Measurements from ENCODE around the gene C16orf96.

The C16orf96 gene

DNA sequence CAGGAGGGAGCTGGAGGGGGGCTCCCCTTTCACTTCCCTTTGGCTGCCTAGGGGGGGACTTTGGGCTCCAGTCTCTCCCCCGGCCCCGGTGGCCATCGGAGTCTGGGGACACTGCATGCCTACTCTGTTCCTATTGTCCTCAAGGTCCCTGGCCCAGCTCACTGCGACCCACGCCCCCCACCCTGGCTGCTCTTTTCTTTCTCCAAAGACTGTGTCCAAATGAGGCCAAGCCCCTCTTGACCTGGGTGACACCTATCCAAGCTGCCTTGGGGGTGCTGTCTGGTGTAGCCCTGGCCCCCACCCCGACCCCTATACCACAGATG is 45.7 kb downstream of the C16orf96 start:
- DNase-seq, result no peak

DNA sequence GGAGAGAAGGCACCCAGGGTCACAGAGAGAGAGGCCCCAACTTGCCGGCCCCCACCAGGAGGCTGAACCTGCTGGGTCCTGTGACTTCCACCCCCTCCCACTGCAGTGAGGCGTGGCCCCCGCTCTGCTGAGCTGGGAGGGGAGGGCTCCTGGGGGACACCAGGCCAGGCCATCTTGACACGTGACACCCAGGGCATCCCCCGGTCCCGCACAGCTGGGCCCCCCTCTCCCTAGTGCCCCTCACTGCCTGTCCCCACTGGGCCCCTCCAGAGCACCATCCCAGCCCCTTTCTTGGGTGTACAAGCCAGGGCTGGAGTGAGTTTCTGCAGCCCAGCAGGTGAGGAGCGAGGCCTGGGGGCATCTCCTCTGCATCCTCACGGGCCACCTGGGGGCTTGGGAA is 46.2 kb downstream of the C16orf96 start:
- DNase-seq, result no peak

DNA sequence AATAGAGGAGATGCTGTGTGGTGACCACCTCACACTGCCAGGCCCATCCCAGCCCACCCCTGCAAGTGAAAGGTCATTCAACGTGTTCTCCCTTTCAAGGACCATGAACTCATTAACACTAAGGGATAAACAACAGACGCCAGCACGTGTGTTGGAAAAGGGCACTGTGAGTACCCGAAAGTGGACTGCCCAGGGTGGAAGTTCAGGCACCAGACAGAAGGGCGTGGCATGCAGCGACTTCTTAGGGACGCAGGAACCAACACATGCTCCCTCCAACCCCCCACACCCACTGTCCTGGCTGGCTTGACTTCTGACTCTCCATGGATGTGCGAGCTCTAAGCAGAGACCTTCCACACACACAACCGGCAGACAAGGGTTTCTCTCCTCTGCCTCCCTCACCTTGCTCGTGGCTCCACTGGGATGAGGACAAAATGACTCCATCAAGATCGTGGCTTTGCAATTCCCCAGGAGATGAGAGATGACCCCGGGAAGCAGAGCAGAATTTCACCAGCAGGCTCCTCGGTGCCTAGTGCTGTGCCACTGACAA is 47.6 kb downstream of the C16orf96 start:
- no peak for DNase-seq

DNA sequence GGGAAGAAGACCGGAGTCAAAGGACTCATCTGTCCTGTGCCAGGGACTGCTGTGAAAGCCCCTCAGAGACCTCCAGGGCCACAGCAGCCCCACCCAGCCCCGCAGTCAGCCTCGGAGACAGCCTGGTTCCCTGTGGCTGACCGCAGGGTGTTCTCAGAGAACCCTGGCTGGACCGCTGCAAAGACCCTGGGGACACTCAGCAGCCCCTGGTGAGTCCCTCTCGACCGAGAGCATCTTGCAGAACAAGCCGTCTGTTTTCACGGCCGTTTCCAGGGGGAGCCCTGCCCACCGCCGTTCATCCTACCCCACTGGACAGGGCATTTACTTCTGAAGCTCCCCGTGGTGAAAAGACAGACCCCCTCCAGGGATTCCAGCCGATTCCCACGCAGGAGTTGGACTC is 48.3 kb downstream of the C16orf96 start:
- DNase-seq, result no peak

DNA sequence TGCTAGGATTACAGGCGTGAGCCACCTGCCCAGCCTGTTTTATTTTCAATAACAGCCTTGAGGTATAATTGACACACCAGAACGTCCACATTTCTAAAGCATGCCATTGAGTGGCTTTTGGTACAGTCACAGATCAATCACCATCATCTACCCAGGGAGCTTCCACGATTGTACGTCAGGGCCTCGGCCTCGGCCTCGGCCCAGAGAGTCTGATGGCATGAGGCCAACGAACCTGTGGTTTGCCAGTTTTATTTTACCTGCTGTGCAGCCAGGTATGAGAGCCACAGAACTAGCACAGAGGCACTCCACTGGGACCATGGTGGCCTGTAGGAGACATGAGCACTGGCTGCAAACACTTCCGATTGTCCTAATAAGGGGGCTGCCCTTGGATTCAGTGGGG is 50.2 kb downstream of the C16orf96 start:
- no peak for DNase-seq

DNA sequence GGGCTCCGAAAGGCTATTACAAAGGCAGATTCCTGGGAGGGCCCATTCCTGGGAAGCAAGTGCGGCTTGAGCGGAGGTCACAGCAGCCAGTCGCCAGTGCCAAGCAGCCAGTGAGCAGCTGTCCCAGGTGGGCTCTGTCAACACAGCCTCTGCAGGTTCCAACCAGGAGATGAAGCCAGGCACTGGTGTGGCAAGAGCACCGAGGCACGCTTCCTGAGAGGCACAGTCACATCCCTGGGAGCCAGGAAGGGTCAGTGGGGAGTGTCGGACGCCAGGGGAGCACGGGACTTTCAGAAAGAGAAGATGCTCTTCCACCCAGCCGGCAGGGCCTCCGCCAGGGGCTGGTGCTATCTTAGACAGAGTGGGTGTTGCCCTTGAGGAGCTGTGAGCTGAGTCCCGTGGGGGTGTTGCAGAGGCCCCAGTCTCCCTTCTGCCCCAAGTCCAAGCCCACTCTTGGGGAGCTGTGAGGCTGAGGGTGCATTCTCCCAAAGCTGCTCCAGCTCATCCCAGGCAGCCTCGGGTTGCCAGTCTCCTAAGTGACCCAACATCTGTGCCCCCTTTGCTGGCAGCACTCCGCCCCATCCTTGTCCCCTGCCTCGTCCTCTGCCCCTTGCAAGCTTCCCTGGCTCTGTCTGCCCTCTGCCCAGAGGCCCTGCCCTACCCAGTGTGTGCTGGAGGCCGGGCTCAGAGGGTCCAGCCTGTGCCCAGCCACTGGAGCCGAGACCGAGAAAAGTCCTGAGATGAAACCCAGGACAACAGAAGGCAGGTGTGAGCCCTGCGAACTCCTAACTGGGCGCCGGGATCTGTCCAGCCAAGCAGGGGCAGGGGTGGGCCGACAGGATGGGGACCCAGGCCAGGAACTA is 51.9 kb downstream of the C16orf96 start:
- no peak for DNase-seq

DNA sequence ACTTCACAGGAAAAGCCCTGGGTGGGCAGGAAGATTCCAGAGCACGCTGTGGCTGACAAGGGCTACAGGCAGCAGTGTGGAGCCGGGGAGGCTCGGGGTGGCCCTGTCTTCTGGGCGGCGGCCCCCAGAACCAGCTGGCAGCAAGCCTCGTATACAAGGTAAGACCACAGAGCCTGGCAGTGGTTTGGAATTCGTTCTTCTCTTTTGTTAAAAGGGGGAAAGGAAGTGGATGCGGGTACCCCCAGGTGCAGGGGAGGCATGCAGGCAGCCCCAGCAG is 52.5 kb downstream of the C16orf96 start:
- no peak for DNase-seq

DNA sequence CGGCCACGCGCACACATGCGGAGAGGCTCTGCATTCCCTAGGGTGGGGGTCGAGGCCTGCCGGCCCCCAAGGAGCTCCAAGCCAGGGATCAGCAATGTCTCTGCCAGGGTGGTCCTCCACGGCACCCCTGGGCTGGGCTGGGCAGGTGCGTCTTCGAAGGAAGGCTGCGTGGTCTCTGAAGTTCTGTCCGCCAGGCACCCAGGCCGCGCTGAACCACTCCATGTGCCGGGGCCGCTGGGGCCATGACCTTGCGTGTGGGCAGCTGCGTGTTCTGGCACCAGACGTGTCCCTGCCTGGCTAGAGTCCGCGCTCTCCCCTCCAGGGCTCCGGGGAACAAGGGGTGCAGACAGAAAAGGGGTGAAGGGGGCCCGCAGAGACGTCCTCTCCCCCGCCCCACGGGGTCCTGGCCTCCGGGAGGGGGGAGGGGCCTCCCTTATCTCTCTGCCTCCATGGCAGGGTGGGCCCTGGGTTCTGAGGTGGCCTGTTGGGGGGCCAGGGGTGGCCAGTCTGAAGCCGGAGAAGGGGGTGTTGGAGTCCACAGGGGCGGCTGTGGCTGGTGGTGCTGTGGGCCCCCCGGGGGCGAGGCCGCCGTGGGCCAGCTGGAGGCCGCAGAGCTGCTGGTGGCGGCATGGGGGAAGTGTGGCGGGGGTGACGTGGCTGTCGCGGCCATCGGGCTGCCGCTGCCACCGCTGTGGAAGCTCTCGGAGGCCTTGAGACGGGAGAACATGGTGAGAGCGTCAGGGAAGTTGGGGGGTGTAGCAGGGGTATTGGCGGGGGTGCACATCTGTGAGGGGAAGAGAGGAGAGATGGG is 53.3 kb downstream of the C16orf96 start:
- DNase-seq, result no peak

DNA sequence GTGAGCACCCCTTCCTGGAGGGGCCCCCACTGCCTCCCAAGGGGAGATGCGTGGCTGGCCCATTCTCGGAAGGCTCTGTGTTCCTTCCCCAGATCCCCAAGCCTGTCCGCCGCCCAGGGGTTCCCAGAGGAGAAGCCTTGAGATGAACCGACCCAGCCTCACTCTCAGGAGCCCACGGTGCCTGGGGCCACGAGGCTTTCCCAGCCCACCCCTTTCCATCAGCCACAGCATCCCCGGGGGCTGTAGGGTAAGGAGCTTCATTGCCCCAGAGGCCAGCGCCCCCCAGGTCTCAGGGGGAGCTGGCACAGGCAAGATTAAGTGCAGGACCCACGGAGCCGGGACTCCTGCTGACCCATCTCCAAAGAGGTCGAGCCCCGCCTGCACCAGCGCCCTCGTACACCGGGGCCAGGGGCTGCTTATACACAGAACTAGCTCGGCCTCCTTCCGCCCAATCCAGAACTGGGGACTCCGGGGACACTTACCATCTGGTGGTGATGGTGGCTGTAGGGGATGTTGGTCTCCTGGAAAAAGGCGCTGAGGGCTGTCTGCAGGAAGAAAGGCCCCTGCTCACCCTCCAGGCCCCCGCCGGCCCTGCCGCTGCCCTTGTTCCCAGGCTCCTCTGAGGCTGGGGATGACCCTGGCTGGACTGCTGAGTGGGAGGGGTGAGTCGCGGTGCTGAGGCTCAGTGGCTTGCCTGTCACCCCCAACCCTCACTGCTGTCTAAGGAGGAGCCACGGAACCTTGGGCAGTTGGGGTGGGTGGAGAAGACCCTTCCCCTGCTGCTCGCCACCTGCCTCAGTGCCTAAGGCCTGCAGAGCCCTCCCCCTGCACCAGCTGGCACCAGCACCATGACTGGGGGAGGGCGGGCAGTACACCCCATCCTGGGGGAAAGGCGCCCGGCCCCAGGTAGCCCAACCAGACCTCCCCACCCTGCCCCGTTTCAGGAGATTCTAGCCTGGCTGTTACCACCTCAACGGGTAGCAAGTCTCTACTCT is 54.2 kb downstream of the C16orf96 start:
- DNase-seq, result no peak

DNA sequence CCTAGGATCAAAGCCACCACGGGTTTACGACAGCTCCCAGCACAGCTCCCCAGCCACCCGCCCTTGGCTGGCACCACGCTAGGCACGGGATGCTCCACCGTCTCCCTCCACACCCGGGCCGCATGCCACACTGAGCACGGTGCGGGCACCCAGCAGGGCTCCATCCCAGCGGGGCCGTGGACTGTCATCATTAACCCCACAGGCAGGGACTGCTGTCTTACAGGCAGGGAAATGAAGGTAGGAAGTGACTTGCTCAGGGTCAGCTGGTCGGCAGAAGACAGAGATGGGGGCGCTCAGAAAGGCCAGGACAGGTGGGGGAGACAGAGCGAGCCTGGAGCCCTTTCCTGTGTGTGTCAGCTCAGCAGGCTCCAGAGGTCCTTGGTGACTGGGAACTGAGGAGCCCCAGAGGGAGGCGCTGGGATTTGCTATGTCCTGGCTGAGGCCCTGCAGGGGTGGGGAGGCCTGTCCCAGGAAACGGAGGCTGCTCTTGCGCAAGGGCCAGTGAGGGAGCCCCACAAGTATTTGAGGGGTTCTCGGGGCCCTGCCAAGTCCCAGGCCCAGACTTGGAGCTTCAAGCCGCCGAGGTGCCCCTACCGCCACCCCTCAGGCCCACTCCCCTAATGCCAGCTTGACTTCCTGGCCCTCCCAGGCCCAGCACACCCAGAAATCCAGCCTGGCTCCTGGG is 55.3 kb downstream of the C16orf96 start:
- DNase-seq, result no peak

DNA sequence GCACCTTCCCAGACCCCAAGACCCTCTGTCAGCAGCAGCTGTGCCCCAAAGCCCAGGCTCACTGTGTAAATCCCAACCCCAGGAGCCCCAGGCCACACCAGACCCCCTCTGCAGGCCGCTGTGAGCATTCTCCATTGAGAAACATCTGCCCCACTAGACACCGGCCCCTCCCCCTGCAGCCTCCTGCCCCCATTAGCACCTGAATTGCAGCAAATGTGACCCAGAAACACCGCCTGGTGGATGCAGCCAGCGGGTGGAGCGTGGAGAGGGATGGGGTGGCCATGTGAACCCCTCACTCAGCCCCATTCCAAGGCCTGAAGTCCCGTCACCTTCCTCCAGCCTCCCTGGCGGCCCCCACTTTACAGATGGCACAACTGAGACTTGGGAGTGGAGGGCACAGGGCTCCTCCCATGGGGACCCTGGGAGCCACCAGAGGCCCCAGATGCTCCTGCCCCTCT is 56.4 kb downstream of the C16orf96 start:
- DNase-seq, result no peak

DNA sequence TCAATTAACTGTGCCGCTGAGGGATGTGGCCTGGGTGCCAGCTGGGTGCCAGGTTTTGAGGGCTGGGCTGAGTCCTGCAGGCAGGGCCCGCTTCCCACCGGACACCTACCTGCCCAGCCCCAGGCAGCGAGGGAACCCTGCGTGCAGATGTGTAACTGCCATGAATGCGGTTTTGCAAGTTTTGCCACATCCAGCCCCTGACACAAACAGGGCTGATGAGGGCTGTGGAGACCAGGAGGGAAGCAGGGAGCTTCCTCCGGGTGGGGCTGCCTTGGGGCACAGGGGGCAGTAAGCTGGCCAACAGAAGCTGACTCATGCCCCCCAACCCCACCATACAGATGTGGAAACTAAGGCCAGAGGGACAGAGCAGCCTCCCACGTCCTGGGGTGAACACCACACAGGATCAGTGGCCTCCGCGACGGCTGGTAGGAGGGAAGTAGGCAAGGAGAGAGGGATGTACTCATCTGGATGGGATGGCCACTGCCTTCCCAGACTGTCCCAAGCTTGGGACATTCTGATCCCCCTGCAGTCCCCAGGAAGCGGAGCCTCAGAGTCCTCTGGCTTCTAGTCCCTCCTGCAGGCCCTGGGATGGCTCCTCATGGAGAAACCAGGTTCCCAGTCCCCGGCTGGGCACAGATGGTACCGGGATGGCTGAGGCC is 57.0 kb downstream of the C16orf96 start:
- no peak for DNase-seq

DNA sequence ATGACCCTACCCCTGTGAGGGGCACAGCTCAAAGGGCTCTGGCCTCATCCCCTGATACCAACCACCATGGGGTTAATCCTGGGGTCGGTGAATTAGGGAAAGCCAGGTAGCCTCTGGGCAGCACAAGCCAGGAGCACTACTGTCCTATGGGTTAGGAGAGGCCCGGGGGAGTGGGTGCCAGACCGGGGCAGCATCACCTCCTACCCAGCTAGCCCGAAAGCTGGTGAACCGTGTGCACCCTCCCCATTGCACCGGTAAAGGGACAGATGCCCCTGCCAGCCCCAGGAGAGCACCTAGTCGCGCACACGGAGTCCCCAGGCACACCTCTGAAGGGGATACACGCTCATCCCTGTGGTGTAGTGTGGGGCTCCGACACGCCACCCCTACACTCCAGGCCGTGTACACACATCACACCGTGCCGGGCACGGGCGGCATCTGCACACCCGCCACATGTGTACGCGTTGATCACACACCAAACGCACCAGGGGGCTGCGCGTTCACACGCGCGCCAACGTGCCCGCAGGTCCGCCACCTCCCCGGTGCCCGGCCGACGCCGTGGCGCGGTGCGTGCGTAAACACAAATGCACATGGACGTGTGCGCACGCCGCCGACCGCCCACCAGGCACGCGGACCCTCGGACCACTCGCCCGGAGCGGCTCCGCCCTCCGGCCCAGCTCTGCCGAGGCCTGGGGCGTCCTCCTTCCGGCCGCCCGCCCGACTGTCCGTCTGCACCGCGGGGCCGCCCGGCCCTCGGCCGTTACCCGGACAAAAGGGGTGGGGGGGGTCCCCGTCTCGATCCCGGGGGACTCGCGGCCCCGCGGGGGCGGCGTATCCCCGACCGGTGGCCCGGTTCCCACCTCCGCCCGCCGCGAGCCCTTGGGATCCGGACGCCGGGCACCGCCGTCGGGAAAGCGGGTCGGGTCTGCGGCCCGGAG is 57.8 kb downstream of the C16orf96 start:
- no peak for DNase-seq

DNA sequence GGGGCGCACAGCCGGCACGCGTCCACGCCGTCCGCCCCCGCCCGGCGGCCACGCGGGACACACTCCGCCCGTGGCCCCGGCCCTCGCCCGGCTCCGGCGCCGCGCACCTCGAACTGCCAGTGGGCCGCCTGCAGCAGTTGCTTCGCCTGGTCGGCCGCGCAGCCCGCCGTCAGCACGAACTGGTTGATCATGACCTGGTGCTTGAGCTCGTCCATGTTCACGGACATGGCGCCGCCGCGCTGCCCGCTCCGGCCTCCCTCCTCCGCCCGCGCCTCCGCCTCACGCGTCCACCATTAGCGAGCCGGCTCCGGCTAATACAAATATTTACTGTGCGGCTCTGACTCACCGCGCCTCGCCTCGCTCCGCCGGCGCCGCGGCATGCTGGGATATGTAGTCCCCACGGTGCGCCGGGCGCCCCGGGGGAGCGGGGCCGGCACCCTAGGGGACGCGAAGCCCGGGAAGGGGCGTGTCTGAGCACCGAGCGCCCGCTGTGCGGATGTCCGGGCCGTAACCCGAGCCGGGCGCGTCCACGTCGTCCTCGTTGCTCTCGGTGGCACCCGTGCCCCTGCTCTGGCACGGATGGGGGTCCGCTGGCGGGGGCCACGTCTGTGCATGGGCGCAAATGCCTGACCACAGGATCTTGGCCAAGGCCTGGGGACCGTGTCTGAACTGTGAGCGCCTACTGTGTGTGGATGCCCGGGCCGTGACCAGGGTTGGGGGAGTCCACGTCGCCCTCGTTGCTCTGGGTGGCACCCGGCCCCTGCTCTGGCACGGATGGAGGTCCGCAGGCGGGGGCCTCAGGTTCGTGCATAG is 58.6 kb downstream of the C16orf96 start, which contains the start of gene UBALD1:
Gene UBALD1 (minus strand): TSS at position 318 of the 813 bp plus-strand sequence. CDS start 91 bp downstream, at position 227.
- DNase-seq, result peak; percentile 82 to 94

DNA sequence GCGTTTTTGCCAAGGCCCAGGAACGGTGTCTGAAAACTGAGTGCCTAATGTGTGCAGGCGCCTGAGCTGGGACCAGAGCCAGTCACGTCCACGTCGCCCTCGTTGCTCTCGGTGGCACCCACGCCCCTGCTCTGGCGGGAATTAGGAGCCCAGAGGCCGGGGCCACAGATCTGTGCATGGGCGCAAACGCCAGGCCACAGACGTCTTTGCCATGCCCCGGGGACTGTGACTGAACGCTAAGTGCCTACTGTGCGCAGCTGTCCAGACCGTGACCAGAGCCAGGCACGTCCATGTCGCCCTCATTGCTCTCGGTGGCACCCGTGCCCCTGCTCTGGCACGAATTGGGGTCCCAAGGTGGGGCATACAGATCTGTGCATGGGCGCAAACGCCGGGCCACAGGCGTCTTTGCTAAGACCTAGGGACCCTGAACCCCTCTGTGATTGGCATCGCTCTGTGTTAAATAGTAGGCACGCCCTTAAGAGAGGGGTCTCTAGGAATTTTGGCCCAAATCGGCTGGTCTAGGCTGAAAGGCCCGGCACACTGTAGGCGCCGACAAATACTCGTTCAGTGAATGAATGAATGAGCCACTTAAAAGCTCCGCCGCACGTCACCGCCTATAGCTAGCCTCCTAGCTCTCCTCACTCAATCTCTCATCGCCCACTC is 59.4 kb downstream of the C16orf96 start:
- DNase-seq, result no peak

DNA sequence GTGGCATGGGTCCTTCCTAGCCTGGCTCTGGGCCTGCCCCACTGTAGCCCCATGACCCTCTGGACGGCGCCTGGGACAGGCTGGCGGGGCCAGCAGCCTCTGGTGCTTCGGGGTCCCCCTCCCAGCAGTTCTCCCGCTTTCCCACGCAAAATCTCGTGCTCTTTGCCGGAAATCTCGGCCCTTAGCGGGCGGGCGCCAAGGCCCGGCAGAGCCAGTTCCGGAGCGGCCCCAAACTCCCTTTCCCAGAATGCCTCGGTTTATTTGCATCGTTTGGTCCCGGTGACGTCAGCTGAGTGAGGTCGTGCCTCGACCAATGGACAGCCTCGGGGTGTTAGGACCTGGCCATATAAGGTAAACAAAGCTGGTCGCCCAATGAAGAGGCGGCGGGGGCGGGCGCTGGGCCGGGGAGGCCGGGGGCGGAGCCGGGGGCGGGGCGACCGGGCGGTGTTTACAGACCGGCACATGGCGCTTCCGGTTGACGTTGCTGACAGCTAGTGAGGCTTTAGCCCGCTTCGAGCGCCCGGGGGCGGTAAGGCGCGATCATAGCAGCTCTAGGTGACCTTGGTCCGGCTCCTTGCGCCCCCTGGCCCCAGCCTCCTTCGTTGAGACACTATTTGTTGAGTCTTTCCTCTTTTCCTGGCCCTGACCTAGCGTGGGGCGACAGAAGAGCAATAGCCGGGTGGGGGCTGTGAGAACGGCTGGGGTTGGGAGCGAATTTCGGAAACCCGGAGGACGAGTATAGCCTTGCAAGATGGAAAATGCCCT is 60.1 kb downstream of the C16orf96 start:
- DNase-seq, result peak; percentile 100

DNA sequence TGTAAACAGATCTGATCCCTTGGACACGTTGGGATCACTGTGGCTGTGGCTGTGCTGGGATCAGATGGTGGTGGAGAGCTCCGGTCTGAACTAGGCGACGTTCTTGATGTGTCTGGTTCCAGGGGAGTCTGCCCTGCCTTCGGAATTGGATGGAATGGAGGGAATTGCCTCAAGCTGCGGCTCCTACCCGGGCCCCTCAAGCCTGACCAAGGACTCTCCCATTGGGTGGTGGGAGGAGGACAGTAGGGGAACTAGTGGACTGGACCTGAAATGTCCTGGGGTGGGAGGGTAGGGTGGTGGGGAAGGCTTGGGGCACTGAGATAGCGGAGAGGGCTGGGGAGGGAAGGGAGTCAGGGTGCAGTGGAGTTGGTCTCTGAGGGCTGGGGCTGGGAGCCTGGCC is 61.7 kb downstream of the C16orf96 start:
- no peak for DNase-seq

Data from SHP77 (cell line).